GM13977 (cell line): ENCODE results near the gene CBLIF.
A peak's percentile ranks its signal among the peaks of the same experiment; 100 is the strongest.

ENCODE experiments used
- DNase-seq: peaks from one replicate; pipeline ENCODE4 v3.0.0; 2012; ENCODE audit warnings: low spot score
- in situ Hi-C: fragments of 300-500 bp; cut with MboI; formaldehyde crosslinking; loops from one replicate; pipeline ENCODE4 v1.12.0; 2022; ENCODE audit warnings: low sequenced_read_pairs, low pct_unique_long_range_greater_than_20kb, mixed read lengths, inconsistent platforms; ENCODE audit not compliant: unreplicated experiment
- TF ChIP-seq, protein P1 (sequence below): IDR thresholded peaks from 2 replicates; pipeline ENCODE4 v1.5.1; 2012; ENCODE audit warnings: mild to moderate bottlenecking, control low read depth; ENCODE audit not compliant: insufficient read depth; ENCODE audit errors: extremely low read depth, missing control alignments

CBLIF gene

GRCh38 chr11:59802639-59803176 is 42.6 kb downstream of the CBLIF start:
- TF ChIP-seq, protein P1, sequence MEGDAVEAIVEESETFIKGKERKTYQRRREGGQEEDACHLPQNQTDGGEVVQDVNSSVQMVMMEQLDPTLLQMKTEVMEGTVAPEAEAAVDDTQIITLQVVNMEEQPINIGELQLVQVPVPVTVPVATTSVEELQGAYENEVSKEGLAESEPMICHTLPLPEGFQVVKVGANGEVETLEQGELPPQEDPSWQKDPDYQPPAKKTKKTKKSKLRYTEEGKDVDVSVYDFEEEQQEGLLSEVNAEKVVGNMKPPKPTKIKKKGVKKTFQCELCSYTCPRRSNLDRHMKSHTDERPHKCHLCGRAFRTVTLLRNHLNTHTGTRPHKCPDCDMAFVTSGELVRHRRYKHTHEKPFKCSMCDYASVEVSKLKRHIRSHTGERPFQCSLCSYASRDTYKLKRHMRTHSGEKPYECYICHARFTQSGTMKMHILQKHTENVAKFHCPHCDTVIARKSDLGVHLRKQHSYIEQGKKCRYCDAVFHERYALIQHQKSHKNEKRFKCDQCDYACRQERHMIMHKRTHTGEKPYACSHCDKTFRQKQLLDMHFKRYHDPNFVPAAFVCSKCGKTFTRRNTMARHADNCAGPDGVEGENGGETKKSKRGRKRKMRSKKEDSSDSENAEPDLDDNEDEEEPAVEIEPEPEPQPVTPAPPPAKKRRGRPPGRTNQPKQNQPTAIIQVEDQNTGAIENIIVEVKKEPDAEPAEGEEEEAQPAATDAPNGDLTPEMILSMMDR = peak; percentile 66
- DNase-seq = peak; percentile 52
- in situ Hi-C loops = loop anchor here (10.0 to 25.0 kb wide), 2 partner anchors 48 to 685 kb away; partner anchors contain the start of genes MS4A12 and STX3

GRCh38 chr11:59801981-59802638 is 43.2 kb downstream of the CBLIF start:
- DNase-seq = no peak
- in situ Hi-C loops = loop anchor here (10.0 to 25.0 kb wide), 2 partner anchors 47 to 685 kb away; partner anchors contain the start of genes MS4A12 and STX3
- TF ChIP-seq, protein P1 = peak; percentile 3

- no peak for DNase-seq
- in situ Hi-C loops = loop anchor here (10.0 to 25.0 kb wide), 2 partner anchors 46 to 686 kb away; partner anchors contain the start of genes MS4A12 and STX3
- TF ChIP-seq, protein P1 = no peak
These were observed 44.1 kb downstream of the CBLIF start for GRCh38 chr11:59801160-59801706.

- DNase-seq = no peak
- in situ Hi-C loops = loop anchor here (10.0 to 25.0 kb wide), 2 partner anchors 46 to 687 kb away; partner anchors contain the start of genes MS4A12 and STX3
- TF ChIP-seq, protein P1 = no peak
These were observed 44.8 kb downstream of the CBLIF start for GRCh38 chr11:59800390-59801025.

DNA sequence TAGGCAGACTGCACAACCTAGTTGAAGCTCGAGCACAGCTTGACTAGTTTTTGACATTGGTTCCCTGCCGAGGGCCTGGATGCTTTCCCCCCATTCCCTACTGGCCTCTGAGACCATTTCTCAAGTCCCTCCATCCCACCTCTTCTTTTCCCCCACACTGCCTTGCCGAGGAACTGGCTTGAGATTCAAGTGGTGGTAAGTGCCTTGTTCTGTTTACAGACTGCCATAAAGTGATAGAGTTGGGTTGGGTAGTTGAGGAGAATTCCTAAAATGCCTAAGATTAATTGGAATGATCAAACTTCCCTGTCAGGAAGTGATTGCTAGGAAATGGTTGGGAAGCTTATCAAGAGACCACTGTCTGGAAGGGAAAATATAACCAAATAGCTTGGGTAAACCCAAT is 50.9 kb downstream of the CBLIF start:
- TF ChIP-seq, protein P1 = no peak
- DNase-seq = no peak
- in situ Hi-C loops = no loop called here

GRCh38 chr11:59792507-59792906 is 52.8 kb downstream of the CBLIF start:
- in situ Hi-C loops = no loop called here
- TF ChIP-seq, protein P1 = no peak
- DNase-seq = no peak
